DMS 273 (cell line): ENCODE results near the gene PHF1.

Source experiments
- DNase-seq: peaks from one replicate; lab custom pipeline; 2025; ENCODE audit not compliant: unreplicated experiment; lab: John Stamatoyannopoulos, UW

The PHF1 gene

DNA sequence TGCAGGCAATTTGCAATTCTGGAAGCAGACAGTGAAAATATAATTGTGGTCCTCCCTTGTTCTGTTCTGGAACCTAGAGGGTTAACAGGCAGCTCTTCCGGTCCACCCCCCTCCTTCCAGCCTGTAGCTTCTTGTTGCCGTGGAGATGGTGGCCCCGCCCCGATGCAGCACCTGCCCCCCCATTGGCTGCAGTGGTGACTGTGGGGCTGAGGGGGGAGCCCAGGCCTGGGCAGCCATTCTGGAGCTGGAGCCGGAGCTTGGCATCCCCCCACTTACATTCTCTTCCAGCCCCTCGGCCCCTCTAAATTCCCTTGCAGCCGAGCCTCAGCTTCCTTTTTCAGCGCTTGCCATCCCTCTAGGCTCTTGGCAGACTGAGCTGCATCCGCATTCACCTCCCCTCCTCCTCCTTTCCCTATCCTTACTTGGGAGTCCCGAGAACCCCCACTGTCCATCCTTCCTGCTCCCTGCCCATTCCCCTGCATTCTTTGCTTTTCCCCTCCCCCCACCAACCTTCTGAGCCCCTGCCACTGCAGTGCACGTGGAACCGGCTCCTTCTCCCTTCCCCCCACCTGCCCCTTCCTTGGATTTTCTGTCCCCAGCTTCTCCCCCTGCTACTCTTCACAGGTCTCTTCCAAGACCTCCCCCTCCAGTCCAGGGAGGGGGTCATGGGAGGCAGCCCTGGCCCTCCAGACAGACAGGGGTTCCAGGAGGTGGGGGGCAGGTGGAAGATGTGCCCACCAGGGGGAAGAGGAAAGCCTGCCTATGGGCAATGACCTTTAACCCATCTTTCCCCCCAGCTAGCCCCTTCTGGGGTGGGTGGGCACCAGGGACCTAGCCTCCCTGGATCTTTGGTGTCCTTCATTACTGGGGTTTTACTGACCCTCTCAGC lies 20.4 kb downstream of the PHF1 start:
- peak; percentile 81 for DNase-seq

- no peak for DNase-seq
Observed at GRCh38 chr6:33431880-33432541, 21.2 kb downstream of the PHF1 start.

DNA sequence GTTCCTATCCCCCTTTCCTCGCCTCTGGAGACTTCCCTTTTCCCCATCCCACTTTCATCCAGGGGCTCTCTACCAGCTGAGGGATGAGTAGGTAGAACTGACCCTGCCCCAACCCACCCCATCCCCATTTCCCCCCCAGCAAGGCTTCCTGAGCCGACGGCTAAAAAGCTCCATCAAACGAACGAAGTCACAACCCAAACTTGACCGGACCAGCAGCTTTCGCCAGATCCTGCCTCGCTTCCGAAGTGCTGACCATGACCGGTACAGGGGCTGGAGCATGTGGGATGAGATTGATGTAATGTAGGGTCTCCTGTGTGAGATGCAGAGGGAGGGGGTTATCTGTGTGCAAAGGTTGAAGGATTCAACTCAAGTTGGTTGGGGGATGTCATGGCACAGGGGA lies 21.7 kb downstream of the PHF1 start:
- no peak for DNase-seq

GRCh38 chr6:33433001-33433543 lies 22.3 kb downstream of the PHF1 start:
- DNase-seq = no peak

DNA sequence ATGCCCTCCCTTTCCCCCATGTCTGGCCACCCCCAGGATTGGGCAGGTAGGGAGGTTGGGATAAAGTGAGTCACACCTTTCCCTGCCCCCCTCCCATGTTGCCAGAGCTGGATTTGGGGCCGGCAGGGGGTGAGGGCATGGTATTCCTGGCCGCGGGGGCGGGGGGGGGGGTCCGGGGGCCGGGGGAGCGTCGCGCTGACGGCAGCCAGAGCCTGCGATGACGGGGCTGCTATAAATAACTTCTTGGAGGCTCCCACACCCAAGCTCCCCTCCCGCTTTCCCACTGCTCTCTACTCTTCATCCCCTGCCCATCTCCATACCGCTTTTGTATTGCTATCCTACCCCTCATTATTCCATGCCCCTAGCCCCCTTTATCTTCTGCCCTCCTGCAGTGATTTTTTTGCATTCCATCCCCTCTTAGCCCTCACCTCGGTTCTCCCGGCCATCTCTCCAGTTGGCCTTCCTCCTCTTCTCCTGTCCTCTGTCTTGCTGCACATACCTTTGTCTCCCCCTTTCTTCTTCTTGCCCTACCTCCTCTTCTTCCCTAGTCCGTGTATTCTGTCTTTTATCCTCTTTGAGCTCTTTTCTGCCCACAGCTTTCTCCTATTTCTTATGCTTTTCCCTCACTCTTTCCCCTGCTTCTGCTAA lies 22.9 kb downstream of the PHF1 start:
- no peak for DNase-seq

DNA sequence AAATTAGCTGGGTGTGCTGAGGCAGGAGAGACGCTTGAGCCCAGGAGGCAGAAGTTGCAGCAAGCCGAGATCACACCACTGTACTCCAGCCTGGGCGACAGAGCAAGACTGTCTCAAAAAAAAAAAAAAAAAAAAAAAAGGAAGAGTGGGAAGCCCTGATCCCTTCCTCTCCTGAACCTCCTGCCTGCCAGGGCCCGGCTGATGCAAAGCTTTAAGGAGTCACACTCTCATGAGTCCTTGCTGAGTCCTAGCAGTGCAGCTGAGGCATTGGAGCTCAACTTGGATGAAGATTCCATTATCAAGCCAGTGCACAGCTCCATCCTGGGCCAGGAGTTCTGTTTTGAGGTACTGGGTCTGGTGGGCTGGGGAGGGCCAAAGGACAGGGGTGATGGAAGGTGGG lies 24.1 kb downstream of the PHF1 start:
- DNase-seq = no peak

GRCh38 chr6:33437666-33438065 lies 26.9 kb downstream of the PHF1 start:
- DNase-seq = no peak

DNA sequence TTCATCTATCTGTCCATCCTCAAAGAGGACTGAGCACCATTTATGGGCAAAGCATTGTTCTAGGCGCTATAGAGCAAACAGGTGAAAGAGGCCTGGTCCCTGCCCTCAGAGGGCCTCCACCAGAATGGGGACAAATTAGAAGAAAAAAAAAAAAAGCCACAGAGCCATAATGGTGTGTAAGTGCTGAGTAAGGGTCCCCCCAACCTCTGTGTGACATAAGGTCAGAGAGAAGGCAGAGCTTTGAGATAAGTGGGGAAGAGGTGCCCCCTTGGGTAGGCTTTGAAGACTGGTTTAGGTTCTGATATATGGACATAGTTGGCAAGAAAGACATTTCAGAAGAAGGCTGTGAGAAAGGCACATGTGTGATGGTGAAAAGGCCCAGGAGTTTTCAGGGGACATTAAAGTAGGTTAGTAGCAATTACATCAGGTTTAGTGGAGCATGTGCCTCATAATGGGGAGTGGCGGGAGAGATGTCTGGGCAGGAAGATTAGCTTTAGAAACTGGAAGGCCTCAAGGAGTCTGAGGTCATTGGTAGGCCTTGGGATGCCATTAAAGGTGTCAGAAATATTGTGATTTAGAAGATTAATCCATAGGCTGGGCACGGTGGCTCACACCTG lies 28.3 kb downstream of the PHF1 start:
- DNase-seq = no peak

- no peak for DNase-seq
Observed at GRCh38 chr6:33439956-33440648, 29.3 kb downstream of the PHF1 start.

DNA sequence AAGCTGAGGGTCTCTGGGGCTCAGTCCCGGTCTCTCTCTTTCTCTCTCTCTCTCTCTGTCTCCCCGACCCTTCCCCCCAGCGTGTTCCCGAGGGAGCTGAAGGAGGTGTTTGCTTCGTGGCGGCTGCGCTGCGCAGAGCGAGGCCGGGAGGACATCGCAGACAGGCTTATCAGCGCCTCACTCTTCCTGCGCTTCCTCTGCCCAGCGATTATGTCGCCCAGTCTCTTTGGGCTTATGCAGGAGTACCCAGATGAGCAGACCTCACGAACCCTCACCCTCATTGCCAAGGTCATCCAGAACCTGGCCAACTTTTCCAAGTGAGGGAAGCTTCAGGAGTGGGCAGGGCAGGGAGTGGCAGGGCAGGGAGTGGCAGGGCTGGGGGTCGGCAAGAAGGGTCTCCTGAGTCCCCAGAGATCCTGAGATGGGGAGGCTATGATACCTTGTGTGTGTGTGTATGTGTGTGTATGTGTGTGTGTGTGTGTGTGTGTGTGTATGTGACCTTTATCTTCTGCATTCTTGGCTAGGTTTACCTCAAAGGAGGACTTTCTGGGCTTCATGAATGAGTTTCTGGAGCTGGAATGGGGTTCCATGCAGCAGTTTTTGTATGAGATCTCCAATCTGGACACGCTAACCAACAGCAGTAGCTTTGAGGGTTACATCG lies 30.0 kb downstream of the PHF1 start:
- DNase-seq = no peak

DNA sequence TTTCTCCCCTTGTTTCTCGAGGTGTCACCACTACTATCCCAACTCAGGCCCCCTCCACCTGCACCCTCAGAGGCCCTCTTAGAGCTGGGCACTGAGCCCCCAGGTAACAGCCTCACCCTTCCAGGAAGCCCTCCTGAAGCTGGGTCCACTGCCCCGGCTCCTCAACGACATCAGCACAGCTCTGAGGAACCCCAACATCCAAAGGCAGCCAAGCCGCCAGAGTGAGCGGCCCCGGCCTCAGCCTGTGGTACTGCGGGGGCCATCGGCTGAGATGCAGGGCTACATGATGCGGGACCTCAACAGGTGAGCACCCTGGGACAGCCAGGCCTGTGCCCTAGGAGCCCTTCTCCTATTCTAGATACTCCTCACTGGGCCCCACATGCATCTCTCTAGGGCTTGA lies 30.6 kb downstream of the PHF1 start:
- DNase-seq = no peak

- no peak for DNase-seq
Observed at GRCh38 chr6:33442283-33442682, 31.5 kb downstream of the PHF1 start.

DNA sequence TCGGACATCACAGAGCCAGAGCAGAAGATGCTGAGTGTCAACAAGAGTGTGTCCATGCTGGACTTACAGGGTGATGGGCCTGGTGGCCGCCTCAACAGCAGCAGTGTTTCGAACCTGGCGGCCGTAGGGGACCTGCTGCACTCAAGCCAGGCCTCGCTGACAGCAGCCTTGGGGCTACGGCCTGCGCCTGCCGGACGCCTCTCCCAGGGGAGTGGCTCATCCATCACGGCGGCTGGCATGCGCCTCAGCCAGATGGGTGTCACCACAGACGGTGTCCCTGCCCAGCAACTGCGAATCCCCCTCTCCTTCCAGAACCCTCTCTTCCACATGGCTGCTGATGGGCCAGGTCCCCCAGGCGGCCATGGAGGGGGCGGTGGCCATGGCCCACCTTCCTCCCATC lies 32.2 kb downstream of the PHF1 start:
- no peak for DNase-seq

GRCh38 chr6:33443619-33444504 lies 33.0 kb downstream of the PHF1 start:
- DNase-seq = no peak

- DNase-seq = no peak
Observed at GRCh38 chr6:33445119-33445603, 34.3 kb downstream of the PHF1 start.

- DNase-seq = no peak
Observed at GRCh38 chr6:33446356-33446755, 35.5 kb downstream of the PHF1 start.

GRCh38 chr6:33450434-33450833 lies 39.6 kb downstream of the PHF1 start:
- DNase-seq = no peak

- DNase-seq = no peak
Observed at GRCh38 chr6:33451606-33452005, 40.8 kb downstream of the PHF1 start.

DNA sequence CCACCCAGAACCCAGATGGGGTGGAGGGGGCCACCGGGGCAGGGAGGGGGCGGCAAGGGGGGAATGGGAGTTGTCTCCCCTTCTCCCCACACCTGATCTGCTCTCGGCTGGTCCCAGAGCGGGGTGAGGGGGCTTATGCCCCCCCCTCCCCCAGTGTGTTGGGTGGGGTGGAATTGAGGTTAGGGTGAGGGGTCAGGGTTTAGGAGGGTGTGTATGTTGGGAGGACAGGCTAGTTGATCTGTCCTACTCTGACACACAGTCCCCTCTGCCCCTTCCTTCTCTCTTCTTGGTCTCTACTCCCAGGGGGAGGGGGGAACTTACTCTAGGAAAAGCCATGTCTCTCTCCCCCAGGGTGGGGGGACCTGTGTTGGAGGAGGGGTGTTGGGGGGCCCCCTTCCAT lies 41.7 kb downstream of the PHF1 start:
- DNase-seq = no peak
